ENCODE measurements around the gene MCU. TPM values are rescaled to one million over a fixed set of nuclear protein-coding genes. Genes with fewer than 3 reads are reported as not detected.
"Not testable (repeated sequence)": the region's sequence is repeated elsewhere in the genome, so short reads cannot be mapped to it uniquely, and the experiment has no call there.

MCU gene
- total RNA-seq, 1 donor from 2014 or later = 15.5 TPM

GRCh38 chr10:72912736-72913135, 220.8 kb downstream of the MCU start:
- H3K9me3 Mint-ChIP-seq = no peaks in the 10 kb centered on the region
- ChIA-PET POLR2A (no interaction called here), CTCF (no interaction called here)
- no peak for DNase-seq
- TF ChIP-seq, protein P1, sequence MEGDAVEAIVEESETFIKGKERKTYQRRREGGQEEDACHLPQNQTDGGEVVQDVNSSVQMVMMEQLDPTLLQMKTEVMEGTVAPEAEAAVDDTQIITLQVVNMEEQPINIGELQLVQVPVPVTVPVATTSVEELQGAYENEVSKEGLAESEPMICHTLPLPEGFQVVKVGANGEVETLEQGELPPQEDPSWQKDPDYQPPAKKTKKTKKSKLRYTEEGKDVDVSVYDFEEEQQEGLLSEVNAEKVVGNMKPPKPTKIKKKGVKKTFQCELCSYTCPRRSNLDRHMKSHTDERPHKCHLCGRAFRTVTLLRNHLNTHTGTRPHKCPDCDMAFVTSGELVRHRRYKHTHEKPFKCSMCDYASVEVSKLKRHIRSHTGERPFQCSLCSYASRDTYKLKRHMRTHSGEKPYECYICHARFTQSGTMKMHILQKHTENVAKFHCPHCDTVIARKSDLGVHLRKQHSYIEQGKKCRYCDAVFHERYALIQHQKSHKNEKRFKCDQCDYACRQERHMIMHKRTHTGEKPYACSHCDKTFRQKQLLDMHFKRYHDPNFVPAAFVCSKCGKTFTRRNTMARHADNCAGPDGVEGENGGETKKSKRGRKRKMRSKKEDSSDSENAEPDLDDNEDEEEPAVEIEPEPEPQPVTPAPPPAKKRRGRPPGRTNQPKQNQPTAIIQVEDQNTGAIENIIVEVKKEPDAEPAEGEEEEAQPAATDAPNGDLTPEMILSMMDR (IDR thresholded peaks at IDR 0.05) = no peak
- no peaks in the 10 kb centered on the region for H3K36me3 Mint-ChIP-seq (ENCODE audit: low read depth)
- H3K27me3 Mint-ChIP-seq = no peaks in the 10 kb centered on the region
- H3K4me1 Mint-ChIP-seq = no peaks in the 10 kb centered on the region
- intact Hi-C loops (cut with micrococcal nuclease) = no loop called here
- H3K4me3 Mint-ChIP-seq = no peak overlapping the region
- no peak overlapping the region for H3K27ac Mint-ChIP-seq
- ATAC-seq (ENCODE audit: low read depth) = no peak

DNA sequence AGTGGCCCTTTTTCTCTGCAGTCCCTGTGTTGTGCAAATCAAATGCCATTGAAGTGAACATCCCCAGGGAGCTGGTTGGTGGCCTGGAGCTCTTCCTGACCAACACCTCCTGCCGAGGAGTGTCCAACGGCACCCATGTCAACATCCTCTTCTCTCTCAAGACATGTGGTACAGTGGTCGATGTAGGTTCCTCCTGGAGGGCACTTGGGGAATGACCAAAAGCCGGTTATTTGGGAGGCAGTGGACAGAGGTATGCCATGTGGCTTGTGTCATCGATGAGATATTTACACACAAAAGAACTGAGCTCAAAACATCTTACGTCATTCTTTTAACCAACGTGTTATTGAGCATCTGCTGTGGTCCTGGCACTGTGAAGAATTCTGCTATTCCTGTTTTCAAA, 221.3 kb downstream of the MCU start:
- Mint-ChIP-seq H3K27me3 (no peaks in the 10 kb centered on the region), H3K4me1 (no peaks in the 10 kb centered on the region), H3K36me3 (ENCODE audit: low read depth) (no peaks in the 10 kb centered on the region), H3K4me3 (no peak overlapping the region), H3K9me3 (no peaks in the 10 kb centered on the region), H3K27ac (no peak overlapping the region)
- DNase-seq (no peak), ATAC-seq (ENCODE audit: low read depth) (no peak)
- POLR2A ChIA-PET = no interaction called here
- TF ChIP-seq, protein P1 (IDR thresholded peaks at IDR 0.05) = no peak
- CTCF ChIA-PET = no interaction called here
- intact Hi-C loops (cut with micrococcal nuclease) = no loop called here

GRCh38 chr10:72917201-72917600, 225.3 kb downstream of the MCU start:
- CTCF ChIA-PET; H3K36me3 Mint-ChIP-seq (ENCODE audit: low read depth); ATAC-seq (ENCODE audit: low read depth); intact Hi-C loops (cut with micrococcal nuclease); H3K4me3 Mint-ChIP-seq; H3K9me3 Mint-ChIP-seq; H3K27ac Mint-ChIP-seq; DNase-seq; POLR2A ChIA-PET; H3K4me1 Mint-ChIP-seq; H3K27me3 Mint-ChIP-seq: not testable (repeated sequence)

DNA sequence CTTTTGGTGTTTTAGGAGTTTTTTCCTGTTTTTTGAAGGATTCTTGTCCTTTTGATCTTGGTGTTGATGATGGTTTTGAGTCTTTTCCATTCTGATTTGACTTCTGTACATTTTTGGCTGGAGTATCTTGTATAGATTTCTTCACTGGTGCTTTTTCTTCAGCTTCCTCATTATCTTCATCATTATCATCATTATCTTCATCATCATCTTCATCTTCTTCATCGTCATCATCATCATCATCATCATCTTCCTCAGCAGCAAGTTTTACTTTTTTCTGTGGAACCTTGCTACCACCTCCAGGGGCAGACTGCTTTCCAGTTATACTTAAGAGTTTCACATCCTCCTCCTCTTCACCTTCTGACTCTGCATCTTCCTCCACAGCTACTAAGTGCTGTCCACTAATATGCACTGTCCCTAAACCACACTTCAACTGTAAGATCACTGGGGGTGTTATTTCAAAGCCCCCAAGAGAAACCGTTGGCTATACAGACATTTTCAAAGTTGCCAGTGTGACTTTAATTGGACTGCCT, 225.9 kb downstream of the MCU start:
- H3K27ac Mint-ChIP-seq; H3K36me3 Mint-ChIP-seq (ENCODE audit: low read depth); H3K27me3 Mint-ChIP-seq; CTCF ChIA-PET; H3K4me1 Mint-ChIP-seq; intact Hi-C loops (cut with micrococcal nuclease); DNase-seq; H3K9me3 Mint-ChIP-seq; H3K4me3 Mint-ChIP-seq; POLR2A ChIA-PET; ATAC-seq (ENCODE audit: low read depth): not testable (repeated sequence)

DNA sequence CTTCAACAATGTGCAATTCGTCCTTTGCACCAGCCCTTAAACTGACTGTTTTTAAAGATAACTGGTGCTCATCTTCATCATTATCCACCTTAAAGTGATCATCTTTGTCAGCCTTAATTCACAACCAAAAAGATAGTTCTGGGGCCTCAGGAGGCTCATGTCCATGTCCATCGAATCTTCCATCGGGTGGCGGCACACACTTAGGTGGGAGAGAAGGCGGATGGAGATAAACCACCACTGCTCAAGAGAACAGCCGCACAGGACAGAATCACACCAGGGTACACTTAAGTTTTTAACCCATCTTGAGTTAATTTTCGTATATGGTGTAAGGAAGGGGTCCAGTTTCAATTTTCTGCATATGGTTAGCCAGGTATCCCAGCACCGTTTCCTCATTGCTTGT, 226.4 kb downstream of the MCU start:
- Mint-ChIP-seq H3K36me3 (ENCODE audit: low read depth) (no peaks in the 10 kb centered on the region), H3K4me3 (no peak overlapping the region), H3K9me3 (peaks cover 9% of the 10 kb centered on the region), H3K27ac (no peak overlapping the region), H3K27me3 (peaks cover 4% of the 10 kb centered on the region), H3K4me1 (no peaks in the 10 kb centered on the region)
- TF ChIP-seq, protein P1 (IDR thresholded peaks at IDR 0.05) = no peak
- CTCF ChIA-PET = no interaction called here
- DNase-seq (no peak), ATAC-seq (ENCODE audit: low read depth) (no peak)
- intact Hi-C loops (cut with micrococcal nuclease) = no loop called here
- POLR2A ChIA-PET = no interaction called here

DNA sequence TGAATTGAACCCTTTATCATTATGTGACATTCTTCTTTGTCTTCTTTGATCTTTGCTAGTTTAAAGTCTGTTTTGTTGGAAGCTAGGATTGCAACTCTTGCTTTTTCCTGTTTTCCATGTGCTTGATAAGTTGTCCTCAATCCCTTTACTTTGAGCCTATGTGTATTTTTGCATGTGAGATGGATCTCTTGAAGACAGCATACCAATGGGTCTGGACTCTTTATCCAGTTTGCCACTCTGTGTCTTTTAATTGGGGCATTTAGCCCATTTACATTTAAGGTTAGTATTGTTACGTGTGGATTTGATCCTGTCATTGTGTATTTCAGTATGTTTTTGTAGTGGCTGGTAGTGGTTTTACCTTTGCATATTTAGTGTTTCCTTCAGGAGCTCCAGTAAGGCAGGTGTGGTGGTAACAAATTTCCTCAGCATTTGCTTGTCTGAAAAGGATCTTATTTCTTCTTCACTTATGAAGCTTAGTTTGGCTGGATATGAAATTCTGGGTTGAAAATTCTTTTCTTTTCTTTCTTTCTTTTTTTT, 229.3 kb downstream of the MCU start:
- CTCF ChIA-PET; H3K9me3 Mint-ChIP-seq; POLR2A ChIA-PET; H3K4me1 Mint-ChIP-seq; H3K27ac Mint-ChIP-seq; H3K27me3 Mint-ChIP-seq; DNase-seq; H3K36me3 Mint-ChIP-seq (ENCODE audit: low read depth); intact Hi-C loops (cut with micrococcal nuclease); H3K4me3 Mint-ChIP-seq; ATAC-seq (ENCODE audit: low read depth): not testable (repeated sequence)

- no peak for DNase-seq
- Mint-ChIP-seq H3K27ac (no peak overlapping the region), H3K9me3 (peaks cover 9% of the 10 kb centered on the region), H3K4me3 (no peak overlapping the region), H3K36me3 (ENCODE audit: low read depth) (no peaks in the 10 kb centered on the region), H3K27me3 (peaks cover 4% of the 10 kb centered on the region), H3K4me1 (no peaks in the 10 kb centered on the region)
- intact Hi-C loops (cut with micrococcal nuclease) = no loop called here
- TF ChIP-seq, protein P1 (IDR thresholded peaks at IDR 0.05) = no peak
- ATAC-seq (ENCODE audit: low read depth) = no peak
- ChIA-PET POLR2A (no interaction called here), CTCF (no interaction called here)
Observed at GRCh38 chr10:72924351-72924750, 232.4 kb downstream of the MCU start.
